GM19193 (cell line): ENCODE data around the gene CHST7.

Experiments
- POLR2A ChIP-seq: IDR thresholded peaks from 4 replicates; pipeline ENCODE4 v1.6.1; 2011; ENCODE audit not compliant: insufficient read depth, insufficient read length; ENCODE audit errors: extremely low read depth

The CHST7 gene

DNA sequence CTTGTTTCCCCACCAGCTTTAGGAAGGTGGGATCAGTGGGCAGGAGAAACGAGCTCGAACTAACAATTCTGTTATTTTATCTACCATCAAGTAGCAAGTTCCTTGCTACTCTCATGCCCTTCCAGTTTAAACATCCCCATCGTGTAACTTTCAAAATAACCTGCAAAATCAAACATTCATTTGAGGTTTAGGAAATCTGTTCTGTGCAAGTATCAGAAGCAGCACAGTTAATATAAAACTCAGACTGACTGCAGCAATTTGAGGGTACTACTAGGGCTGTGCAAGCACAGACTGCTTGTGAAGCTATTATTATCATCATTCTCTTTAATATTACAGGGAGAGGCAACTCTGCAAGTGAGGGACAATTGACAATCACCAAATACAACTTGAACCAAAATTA lies 48.0 kb downstream of the CHST7 start:
- TF ChIP-seq POLR2A: no peak

DNA sequence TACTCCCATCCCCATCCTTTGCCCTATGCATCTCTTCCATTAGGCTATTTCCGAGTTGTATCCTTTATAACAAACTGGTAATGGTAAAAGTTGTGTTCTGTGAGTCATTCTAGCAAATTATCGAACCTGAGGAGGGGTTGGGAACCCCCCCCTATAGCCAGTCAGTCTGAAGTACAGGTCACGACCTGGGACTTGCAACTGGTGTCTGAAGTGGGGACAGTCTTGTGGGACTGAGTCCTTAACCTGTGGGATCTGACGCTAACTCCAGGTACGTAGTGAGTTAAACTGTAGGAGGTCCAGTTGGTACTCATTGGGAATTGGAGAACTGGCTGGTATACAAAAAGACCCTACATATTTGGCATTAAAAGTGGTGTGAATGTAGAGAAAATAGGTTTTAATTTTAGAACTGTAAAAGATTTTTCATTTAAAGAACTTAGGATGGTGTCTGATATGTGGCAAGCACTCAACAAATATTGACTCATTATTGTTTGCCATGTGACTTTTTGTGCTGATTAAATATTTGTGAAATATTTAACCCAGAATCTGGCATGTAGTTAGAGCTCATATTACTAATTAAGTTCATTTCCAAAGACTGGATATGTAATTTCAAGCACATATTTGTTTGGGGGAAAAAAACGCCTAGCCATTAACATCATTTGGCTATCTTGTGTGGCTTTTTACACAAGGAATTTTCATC lies 50.7 kb downstream of the CHST7 start:
- TF ChIP-seq POLR2A: no peak

DNA sequence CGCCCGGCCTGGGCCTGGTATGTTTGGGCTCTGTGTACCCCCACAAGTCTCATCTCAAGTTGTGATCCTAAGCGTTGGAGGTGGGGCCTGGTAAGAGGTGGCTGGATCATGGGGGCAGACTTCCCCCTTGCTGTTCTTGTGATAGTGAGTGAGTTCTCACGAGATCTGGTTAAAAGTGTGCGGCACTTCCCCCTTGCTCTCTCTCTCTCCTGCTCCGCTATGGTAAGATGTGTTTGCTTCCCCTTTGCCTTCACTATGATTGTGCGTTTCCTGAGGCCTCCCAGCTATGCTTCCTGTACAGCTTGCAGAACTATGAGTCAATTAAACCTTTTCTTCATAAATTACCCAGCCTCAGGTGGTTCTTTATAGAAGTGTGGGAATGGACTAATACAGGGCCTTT lies 53.0 kb downstream of the CHST7 start:
- no peak for TF ChIP-seq POLR2A

DNA sequence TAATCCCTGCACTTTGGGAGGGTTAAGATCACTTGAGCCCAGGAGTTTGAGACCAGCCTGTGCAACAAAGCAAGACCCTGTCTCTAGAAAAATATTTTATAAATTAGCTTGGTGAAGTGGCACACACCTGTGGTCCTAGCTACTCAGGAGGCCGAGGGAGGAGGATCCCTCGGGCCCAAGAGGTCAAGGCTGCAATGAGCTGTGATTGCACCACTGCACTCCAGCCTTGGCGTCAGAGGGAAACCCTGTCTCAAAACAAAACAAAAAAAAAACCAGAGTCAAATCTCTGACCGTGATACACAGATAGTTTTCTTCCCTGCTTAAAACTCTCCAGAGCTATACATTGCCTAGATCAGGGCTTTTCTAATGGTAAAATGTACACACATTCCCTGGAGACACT lies 53.5 kb downstream of the CHST7 start:
- no peak for TF ChIP-seq POLR2A

DNA sequence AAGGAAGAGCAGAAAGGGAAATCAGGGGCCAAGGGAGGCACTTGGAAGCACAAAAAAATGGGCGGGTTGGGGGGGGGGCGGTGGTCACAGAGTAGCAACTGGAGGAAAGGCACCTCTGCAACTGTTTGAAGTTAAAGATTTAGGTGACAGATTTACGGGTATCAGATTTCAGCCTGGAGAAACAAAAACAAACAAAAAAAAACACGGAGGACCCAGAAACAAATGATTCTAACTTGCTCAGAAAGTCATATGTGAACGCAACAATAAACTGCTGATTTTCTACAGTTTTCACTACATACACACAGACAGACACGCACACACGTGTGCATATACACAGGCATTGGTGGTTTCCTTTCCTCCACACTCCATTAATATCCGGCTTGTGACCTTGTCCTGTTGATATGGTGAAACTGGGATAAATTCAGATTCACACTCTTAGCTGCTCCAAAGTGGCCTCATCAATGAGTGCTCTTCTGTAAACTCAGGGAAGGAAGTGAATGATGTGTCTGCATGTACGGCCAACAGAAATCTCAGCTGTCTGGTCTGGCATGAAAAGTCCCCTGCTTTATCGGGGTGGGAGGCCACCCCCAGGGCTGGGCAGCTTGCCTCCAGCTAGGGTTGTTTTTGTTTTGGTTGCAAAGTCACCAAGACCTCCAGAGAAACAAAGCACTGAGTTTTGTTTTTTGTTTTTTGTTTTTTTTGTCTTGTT lies 54.3 kb downstream of the CHST7 start:
- TF ChIP-seq POLR2A: no peak

DNA sequence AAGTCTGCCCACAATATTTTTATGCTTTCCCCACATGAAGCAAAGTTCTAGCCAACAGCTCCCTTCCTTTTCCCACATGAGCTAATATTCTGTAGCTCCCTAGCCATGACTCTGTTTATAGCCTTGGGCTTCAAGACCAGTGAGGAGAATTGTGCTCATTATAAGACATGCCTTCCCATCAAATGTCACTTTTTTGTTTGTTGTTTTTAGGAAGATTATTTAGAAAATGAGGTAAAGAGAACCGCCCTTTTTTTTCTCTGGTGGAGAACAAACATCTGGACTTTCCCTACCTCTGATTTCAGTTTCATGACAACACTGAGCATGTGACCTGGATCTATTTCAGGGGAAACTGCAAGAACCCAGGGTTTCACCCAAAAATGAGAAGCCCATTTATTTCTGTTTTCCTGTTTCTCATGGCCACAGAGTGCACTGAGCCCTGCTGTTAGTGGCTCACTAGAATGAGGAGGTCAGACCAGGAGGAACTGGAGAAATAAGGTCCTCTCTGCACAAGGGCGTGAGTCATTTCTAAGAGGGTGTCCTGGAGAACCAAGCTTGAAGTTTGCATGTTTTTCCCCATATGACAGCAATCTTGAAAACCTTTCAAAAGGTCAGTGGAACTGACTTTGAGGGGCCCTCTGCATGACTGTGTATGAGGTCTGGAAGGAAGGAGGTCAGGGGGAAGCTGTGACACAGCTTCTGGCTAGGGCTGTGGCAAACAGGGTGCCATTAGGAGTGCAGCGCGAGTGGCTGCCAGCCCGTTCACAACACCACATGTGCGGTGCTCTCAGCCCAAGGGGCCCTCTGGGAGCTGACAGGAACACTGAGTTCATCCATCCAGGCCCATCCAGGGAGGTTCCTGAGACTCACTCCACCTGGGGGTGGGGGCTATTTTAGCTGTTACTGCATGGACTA lies 55.2 kb downstream of the CHST7 start:
- no peak for TF ChIP-seq POLR2A

DNA sequence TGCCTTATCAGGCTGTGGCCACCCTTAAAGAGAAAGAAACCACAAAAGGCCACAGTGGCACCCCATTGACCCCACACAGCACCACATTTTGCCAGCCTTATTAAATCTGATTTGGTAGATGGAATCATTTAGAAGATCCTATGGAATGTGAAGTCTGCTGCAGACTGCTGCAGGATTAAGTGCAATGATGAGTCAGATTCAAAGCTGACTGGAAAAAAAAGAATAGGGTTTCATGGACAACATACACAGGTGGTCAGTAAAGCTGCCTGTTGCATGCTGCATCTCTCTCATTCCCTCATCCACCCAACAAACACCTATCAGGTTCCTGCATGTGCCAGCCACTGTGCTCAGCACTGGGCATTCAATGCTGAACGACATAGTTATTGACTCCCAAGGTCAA lies 56.6 kb downstream of the CHST7 start:
- TF ChIP-seq POLR2A: no peak

DNA sequence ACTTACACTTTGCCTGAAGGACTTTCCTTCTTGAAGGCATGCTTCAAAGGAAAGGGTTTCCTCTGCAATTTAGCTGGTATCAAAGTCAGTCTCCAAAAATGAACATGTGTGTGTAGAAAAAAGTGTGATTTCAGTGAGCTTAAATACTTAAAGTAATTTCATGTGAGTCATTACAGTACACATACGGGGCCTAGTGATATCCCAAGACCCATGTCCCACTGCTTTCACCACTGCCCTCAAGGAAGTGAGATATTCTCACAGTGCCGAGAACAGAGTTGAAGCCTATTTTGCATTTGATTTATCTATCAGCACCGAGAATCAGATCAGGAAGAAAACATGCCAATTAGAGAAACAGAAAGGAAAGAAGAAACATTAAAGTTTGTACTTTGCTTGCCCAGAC lies 61.0 kb downstream of the CHST7 start:
- no peak for TF ChIP-seq POLR2A

DNA sequence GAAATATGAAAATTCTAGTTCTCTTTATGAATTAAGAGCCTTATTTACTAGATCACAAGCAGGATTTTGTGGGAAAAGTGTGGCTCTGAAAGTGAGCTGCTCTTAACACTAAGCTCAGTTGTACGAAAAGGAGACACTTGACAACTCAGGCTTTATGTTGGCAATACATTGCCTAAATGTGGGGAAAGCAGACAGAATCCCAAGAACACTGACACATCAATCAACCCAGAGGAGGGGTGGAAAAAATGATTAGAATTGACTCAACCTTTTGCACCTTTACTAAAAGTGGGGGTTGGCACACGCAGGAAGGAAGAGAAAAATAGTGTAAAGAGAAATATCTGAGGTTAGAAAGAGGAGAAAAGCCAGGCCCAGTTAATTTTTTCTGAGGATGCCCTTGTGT lies 61.6 kb downstream of the CHST7 start:
- no peak for TF ChIP-seq POLR2A

DNA sequence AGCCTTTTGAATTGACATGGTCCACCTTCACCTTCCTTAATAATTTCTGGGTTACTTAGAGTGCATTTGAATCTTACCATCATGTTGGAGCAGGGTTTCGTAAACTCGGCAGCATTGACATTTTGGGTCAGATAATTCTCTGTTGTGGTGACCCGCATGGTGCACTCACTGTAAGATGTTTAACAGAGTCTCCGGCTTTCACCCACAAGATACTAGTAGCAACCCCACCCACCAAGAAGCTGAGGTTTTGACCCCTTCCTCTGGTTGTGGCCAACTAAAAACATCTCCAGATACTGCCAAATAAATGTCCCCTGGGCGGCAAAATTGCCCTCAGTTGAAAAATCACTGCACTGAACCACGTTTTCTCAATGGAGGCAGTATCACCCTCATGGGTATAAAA lies 62.7 kb downstream of the CHST7 start:
- TF ChIP-seq POLR2A: no peak

DNA sequence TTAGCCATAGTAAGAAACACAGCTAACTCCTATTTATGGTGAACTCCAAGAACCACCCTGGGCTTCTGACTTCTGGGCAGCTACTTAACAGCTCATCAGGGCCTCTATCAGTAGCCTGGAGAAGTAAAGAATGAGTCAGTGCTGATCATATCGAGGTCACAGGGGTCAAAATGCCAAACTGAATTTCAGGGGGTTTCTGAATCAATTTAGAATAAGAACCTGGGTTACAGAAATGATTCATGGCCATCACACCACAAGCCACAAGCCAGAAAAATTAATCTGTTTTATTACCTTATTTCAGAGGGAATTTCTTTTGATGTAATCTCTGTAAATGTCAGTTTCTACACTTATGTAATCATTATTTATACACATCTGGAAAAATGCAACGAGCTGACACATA lies 64.4 kb downstream of the CHST7 start:
- no peak for TF ChIP-seq POLR2A

DNA sequence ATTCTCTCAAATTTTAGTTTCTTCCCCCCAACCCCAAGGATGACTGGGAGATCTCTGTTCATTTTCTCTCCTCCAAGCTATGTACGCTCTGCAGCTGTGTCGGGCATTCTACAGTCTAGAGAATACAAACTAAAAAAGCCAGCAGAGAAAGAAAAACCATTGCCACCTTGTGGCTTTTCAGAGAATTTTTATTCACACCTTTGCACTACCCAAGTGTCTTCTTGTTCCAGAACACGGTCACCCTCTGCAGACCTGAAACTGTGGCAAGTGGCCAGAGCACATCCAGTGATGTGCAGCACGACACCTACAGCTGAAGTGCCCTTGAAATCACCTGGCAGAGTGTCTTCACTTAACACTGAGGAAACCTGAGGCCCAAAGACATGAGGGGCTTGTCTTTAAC lies 68.6 kb downstream of the CHST7 start:
- TF ChIP-seq POLR2A: no peak

DNA sequence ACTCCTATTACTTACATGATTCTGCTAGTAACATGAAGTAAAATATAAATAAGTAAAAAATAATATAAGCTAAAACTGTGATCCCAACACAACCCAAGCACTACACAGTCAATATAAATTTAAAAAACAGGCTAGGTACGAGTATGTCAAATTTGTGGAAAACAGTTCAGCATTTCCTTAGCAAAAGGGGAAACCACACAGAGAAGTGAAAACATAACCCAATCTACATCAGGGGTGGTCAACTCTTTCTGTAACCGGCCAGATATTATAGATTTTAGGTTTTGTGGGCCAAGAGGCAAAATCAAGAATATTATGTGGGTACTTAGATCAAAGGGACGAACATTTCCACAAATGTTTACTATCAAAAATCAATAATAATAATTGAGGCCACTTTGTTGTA lies 70.1 kb downstream of the CHST7 start:
- no peak for TF ChIP-seq POLR2A

DNA sequence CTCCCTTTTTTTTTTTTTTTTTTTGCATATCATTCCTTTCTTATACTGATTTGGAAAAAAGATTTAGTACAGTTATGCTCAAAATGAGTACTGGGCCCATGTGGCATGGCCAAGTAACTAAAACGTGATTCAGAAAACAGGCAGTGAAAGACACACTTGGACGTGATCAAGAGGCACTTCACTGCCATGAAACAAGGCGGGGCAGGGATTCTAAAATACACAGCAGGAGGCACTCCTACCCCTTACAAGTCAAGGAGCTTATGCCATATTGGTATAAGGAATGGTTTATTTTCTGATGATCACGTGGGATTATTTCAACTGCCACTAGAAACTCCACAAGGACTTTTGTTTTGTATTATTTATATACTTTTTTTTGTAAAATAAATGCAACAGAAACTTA lies 72.0 kb downstream of the CHST7 start:
- no peak for TF ChIP-seq POLR2A

DNA sequence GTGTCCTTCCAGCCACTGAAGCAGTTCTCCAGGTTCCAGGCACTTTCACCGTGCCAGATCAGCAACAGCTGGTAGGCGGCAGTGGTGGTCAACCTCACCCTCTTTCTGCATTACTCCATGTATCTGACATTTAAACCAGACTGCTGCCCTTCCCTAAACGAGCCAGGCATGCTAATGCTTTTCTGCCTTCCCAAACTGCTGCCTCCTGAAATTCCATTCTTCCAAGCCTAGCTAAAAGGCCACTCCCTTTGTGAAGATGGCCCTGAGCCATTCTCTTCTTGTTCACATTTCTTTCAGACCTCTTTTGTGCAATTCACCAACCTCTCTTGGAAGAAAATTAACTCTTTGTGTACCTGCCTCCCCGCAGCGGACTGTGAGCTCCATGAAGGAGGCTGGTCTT lies 73.7 kb downstream of the CHST7 start:
- TF ChIP-seq POLR2A: no peak
